SK-N-SH (cell line): ENCODE measurements around the gene MED15. TPM values are rescaled to one million over a fixed set of nuclear protein-coding genes. Genes with fewer than 3 reads are reported as not detected.

Source experiments
- CTCF ChIA-PET: fragments of 300-600, 350-600 bp; formaldehyde crosslinking; extraction: SDS; loops from one replicate; lab custom pipeline; 2021; lab: Yijun Ruan, JAX
- POLR2A ChIA-PET: fragments of 350-600 bp; sonication (Branson Sonifier 250); formaldehyde crosslinking; extraction: SDS; loops from one replicate; lab custom pipeline; 2020; ENCODE audit warnings: antibody characterized with exemption, inconsistent platforms; lab: Yijun Ruan, JAX
- DNase-seq: peaks from one replicate; pipeline ENCODE4 v3.0.0; 2012
- H2AFZ ChIP-seq: fragments of 200-600 bp; sonication (generic); 2 replicates; pipeline ENCODE4 v1.8.1; 2016; ENCODE audit warnings: antibody characterized with exemption, mild to moderate bottlenecking, low read depth
- H3F3A ChIP-seq: fragments of 200-600 bp; sonication (generic); replicated peaks from 2 replicates; pipeline ENCODE3; 2016; ENCODE audit warnings: antibody characterized with exemption, mild to moderate bottlenecking; ENCODE audit not compliant: insufficient read depth
- H3K27ac ChIP-seq, 2 experiments: fragments of 200-500 bp in 1 of 2; fragments of 200-600 bp in 1 of 2; sonication (Bioruptor generic) in 1 of 2; sonication (generic), shearing (Covaris generic) in 1 of 2; 2 replicates each; pipeline versions ENCODE4 v1.5.1 to v1.6.1; 2014 to 2016; ENCODE audit warnings: low read depth in 2 of 2, inconsistent platforms in 1 of 2, low read length in 1 of 2, mild to moderate bottlenecking in 1 of 2, mixed read lengths in 1 of 2
- H3K27me3 ChIP-seq: fragments of 200-600 bp; sonication (generic), shearing (Covaris generic); 2 replicates; pipeline ENCODE4 v1.6.1; 2016; ENCODE audit warnings: mixed run types; ENCODE audit not compliant: insufficient read depth
- H3K36me3 ChIP-seq, 2 experiments: fragments of 200-500 bp in 1 of 2; fragments of 200-600 bp in 1 of 2; sonication (Bioruptor generic) in 1 of 2; sonication (generic) in 1 of 2; replicated peaks in 1 of 2; 2 replicates each; pipeline versions ENCODE3 to v1.5.1; 2014 to 2016; ENCODE audit warnings: low read length in 1 of 2, mild to moderate bottlenecking in 1 of 2; ENCODE audit not compliant: insufficient read depth in 2 of 2, control insufficient read depth in 1 of 2
- H3K4me1 ChIP-seq, 2 experiments: fragments of 200-500 bp in 1 of 2; fragments of 200-600 bp in 1 of 2; sonication (Bioruptor generic) in 1 of 2; sonication (generic), shearing (Covaris generic) in 1 of 2; 2 replicates each; pipeline versions ENCODE4 v1.5.1 to v1.6.1; 2014 to 2016; ENCODE audit warnings: low read depth in 1 of 2, low read length in 1 of 2, mixed run types in 1 of 2; ENCODE audit not compliant: insufficient read depth in 2 of 2, control insufficient read depth in 1 of 2
- H3K4me2 ChIP-seq: fragments of 200-600 bp; sonication (generic), shearing (Covaris generic); 2 replicates; pipeline ENCODE4 v1.6.1; 2017; ENCODE audit warnings: mixed run types
- H3K4me3 ChIP-seq, 2 experiments: fragments of 200-500 bp in 1 of 2; fragments of 200-600 bp in 1 of 2; sonication (Bioruptor generic) in 1 of 2; sonication (generic), shearing (Covaris generic) in 1 of 2; 2 replicates each; pipeline versions ENCODE4 v1.5.1 to v1.8.1; 2014 to 2016; ENCODE audit warnings: low read depth in 2 of 2, inconsistent platforms in 1 of 2, low read length in 1 of 2, mild to moderate bottlenecking in 1 of 2, mixed read lengths in 1 of 2, moderate library complexity in 1 of 2
- H3K79me2 ChIP-seq: fragments of 200-600 bp; sonication (generic); 2 replicates; pipeline ENCODE4 v1.8.1; 2017; ENCODE audit warnings: mild to moderate bottlenecking; ENCODE audit not compliant: insufficient read depth
- H3K9ac ChIP-seq: fragments of 200-600 bp; sonication (generic); 2 replicates; pipeline ENCODE4 v1.6.1; 2017; ENCODE audit warnings: mixed run types
- H3K9me2 ChIP-seq: fragments of 200-600 bp; sonication (generic); 2 replicates; pipeline ENCODE4 v1.6.1; 2017; ENCODE audit warnings: mixed run types
- H3K9me3 ChIP-seq: fragments of 200-600 bp; sonication (generic); 2 replicates; pipeline ENCODE4 v1.6.1; 2017; ENCODE audit warnings: mixed run types, mild to moderate bottlenecking, moderate library complexity
- H4K20me1 ChIP-seq: fragments of 200-600 bp; sonication (generic); 2 replicates; pipeline ENCODE4 v1.6.1; 2017; ENCODE audit warnings: mild to moderate bottlenecking, mixed run types; ENCODE audit not compliant: insufficient read depth
- ELF1 ChIP-seq: IDR thresholded peaks from 2 replicates; pipeline ENCODE4 v1.4.0; 2012
- EP300 ChIP-seq, 2 experiments: IDR thresholded peaks; 2 replicates each; pipeline versions ENCODE4 v1.4.0 to v1.6.1; 2012; ENCODE audit warnings: borderline replicate concordance in 1 of 2, low read depth in 1 of 2, low read length in 1 of 2
- EZH2phosphoT487 ChIP-seq: fragments of 200-600 bp; sonication (generic); IDR thresholded peaks from 2 replicates; pipeline ENCODE4 v1.6.1; 2017; ENCODE audit warnings: low read depth, mixed run types, mild to moderate bottlenecking, antibody characterized with exemption, moderate library complexity, borderline replicate concordance
- FOSL2 ChIP-seq: IDR thresholded peaks from 2 replicates; pipeline ENCODE4 v1.4.0; 2012; ENCODE audit warnings: low read depth, mild to moderate bottlenecking, moderate library complexity, borderline replicate concordance
- FOXJ3 ChIP-seq: sonication (generic); formaldehyde crosslinking; IDR thresholded peaks from 2 replicates; pipeline ENCODE4 v1.5.1; 2020; ENCODE audit warnings: mild to moderate bottlenecking, missing genetic modification reagents
- FOXM1 ChIP-seq: IDR thresholded peaks from 2 replicates; pipeline ENCODE4 v1.4.0; 2012; ENCODE audit warnings: low read depth, mild to moderate bottlenecking
- JUND ChIP-seq: IDR thresholded peaks from 2 replicates; pipeline ENCODE4 v1.4.0; 2012
- MAX ChIP-seq: IDR thresholded peaks from 2 replicates; pipeline ENCODE4 v1.4.0; 2012; ENCODE audit warnings: low read depth
- NRF1 ChIP-seq: IDR thresholded peaks from 2 replicates; pipeline ENCODE4 v1.6.1; 2012; ENCODE audit warnings: low read depth, mild to moderate bottlenecking, low read length
- POLR2AphosphoS5 ChIP-seq: IDR thresholded peaks from 2 replicates; pipeline ENCODE4 v1.6.1; 2012; ENCODE audit warnings: low read depth, low read length
- RFX5 ChIP-seq: IDR thresholded peaks from 2 replicates; pipeline ENCODE4 v1.6.1; 2012; ENCODE audit warnings: mild to moderate bottlenecking, improper control_type of control experiment, low read length
- SIN3A ChIP-seq: IDR thresholded peaks from 2 replicates; pipeline ENCODE4 v1.6.1; 2012; ENCODE audit warnings: low read depth, mild to moderate bottlenecking, low read length, moderate library complexity, borderline replicate concordance
- TAF1 ChIP-seq: IDR thresholded peaks from 2 replicates; pipeline ENCODE4 v1.6.1; 2012; ENCODE audit warnings: low read depth, mild to moderate bottlenecking, low read length, moderate library complexity, borderline replicate concordance
- ZBTB33 ChIP-seq: IDR thresholded peaks from 2 replicates; pipeline ENCODE4 v1.4.0; 2012; ENCODE audit warnings: low read depth, borderline replicate concordance
- WGBS: methylation state at CpG from one replicate; pipeline ENCODE4 v1.1.6; 2017; ENCODE audit warnings: low lambda C conversion rate; 5-methylcytosine and 5-hydroxymethylcytosine counted together
- polyA plus RNA-seq, 3 experiments: library from polyadenylated mRNA; depleted of rRNA; stranded (reverse); fragments of >200 nt; gene quantifications; 2 replicates each; pipeline ENCODE4 v1.2.3, GENCODE V29; 2012
- TF ChIP-seq, protein P1 (sequence below): fragments of 200-600 bp; sonication (generic); IDR thresholded peaks from 2 replicates; pipeline ENCODE4 v1.6.1; 2017; ENCODE audit warnings: antibody characterized with exemption, mild to moderate bottlenecking, moderate library complexity
- TF ChIP-seq, protein P2 (sequence below): fragments of 150-350 bp; IDR thresholded peaks from 2 replicates; pipeline ENCODE4 v1.6.1; 2016; ENCODE audit warnings: mild to moderate bottlenecking, low read depth, low read length

Gene MED15
- polyA plus RNA-seq, 1 of the 3 experiments (the other 2 are of a cell fraction): 45.1 TPM

- TF ChIP-seq, protein P1, sequence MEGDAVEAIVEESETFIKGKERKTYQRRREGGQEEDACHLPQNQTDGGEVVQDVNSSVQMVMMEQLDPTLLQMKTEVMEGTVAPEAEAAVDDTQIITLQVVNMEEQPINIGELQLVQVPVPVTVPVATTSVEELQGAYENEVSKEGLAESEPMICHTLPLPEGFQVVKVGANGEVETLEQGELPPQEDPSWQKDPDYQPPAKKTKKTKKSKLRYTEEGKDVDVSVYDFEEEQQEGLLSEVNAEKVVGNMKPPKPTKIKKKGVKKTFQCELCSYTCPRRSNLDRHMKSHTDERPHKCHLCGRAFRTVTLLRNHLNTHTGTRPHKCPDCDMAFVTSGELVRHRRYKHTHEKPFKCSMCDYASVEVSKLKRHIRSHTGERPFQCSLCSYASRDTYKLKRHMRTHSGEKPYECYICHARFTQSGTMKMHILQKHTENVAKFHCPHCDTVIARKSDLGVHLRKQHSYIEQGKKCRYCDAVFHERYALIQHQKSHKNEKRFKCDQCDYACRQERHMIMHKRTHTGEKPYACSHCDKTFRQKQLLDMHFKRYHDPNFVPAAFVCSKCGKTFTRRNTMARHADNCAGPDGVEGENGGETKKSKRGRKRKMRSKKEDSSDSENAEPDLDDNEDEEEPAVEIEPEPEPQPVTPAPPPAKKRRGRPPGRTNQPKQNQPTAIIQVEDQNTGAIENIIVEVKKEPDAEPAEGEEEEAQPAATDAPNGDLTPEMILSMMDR: no peak
Measured at GRCh38 chr22:20549232-20549841, 41.9 kb downstream of the MED15 start (continued).

DNA sequence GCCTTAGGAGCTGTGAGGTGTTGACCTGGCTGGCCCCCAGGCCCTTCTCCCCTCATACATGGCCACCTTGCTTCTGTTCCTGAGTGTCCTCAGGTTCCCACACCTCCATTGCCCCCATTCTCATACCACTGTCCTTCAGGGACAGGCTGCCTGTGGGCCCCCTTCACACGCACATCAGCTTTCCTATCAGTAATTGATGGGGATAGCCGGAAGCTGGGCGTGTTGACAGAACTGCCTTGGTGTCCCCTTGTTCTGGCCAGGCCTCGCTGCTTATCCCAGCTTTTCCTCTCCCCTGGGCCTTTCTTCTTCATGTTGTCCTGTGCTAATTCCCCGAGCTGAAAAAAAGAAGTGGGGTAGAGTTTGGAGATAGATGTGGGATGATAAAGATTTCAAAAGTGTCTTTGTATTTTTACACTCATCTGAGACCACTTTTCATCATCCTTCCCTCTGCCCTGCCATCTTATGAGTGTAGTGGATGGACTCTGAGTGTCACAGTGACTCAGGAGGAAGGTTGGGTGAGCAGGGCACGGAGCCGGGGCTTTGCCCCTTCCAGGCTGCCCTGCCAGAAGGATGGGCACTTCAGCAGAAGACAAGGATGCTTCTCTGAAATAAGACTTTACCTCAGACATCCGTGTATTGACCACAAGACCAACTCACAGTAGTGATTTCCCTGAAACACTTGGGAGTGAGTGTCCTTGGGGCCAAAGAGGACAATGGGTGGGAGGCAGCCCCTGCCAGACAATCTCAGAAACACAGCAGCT lies 42.8 kb downstream of the MED15 start:
- Histone ChIP-seq H3K36me3 (peaks cover 36 to 46% of the 10 kb centered on the region in 2 experiments), H3K4me3 (no peak overlapping the region), H4K20me1 (peaks cover 79% of the 10 kb centered on the region), H3K9me2 (no peaks in the 10 kb centered on the region), H3K27me3 (no peaks in the 10 kb centered on the region), H3K9me3 (no peaks in the 10 kb centered on the region), H3K9ac (no peak overlapping the region; the same call in 1 of the 2 replicates), H2AFZ (no peak overlapping the region), H3K79me2 (peaks cover 100% of the 10 kb centered on the region), H3K27ac (peak overlapping the region; percentile 48 to 64; a peak in 3 of 4 replicates), H3F3A (peaks cover 10% of the 10 kb centered on the region), H3K4me1 (peaks cover 29 to 45% of the 10 kb centered on the region in 2 experiments; a peak in 3 of 4 replicates), H3K4me2 (0 out of 2 replicates have a peak overlapping the region, but pooled peaks have one; percentile 33)
- ChIA-PET CTCF (interaction anchor here (1.0 to 9.6 kb wide), 4 partner anchors 11 to 154 kb away, joined by 3 to 103 read pairs (median 4); no protein-coding TSS in a partner anchor), POLR2A (interaction anchor here (1.6 kb wide), 1 partner anchor 13 kb away, joined by 7 read pairs; no protein-coding TSS in a partner anchor)
- DNase-seq: no peak
- no peak for TF ChIP-seq JUND
- TF ChIP-seq ELF1: no peak
- TF ChIP-seq POLR2AphosphoS5: no peak
- no peak for TF ChIP-seq RFX5
- TF ChIP-seq FOXJ3 (CRISPR knock-in tag): no peak
- no peak for TF ChIP-seq TAF1
- TF ChIP-seq MAX: no peak
- no peak for TF ChIP-seq EP300 (IDR thresholded peaks at IDR 0.05; ENCODE audit: borderline replicate concordance in 1 of 2, low read depth in 1 of 2, low read length in 1 of 2)
- no peak for TF ChIP-seq NRF1
- no peak for TF ChIP-seq EZH2phosphoT487
- TF ChIP-seq, protein P2, sequence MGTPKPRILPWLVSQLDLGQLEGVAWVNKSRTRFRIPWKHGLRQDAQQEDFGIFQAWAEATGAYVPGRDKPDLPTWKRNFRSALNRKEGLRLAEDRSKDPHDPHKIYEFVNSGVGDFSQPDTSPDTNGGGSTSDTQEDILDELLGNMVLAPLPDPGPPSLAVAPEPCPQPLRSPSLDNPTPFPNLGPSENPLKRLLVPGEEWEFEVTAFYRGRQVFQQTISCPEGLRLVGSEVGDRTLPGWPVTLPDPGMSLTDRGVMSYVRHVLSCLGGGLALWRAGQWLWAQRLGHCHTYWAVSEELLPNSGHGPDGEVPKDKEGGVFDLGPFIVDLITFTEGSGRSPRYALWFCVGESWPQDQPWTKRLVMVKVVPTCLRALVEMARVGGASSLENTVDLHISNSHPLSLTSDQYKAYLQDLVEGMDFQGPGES: no peak
- no peak for TF ChIP-seq ZBTB33
- TF ChIP-seq FOSL2: no peak
- TF ChIP-seq SIN3A: no peak
- TF ChIP-seq FOXM1: no peak
- 92% methylated on average over 8 of the region's 8 CpGs for WGBS
